Activated CD4-positive, alpha-beta T cell treated with anti-CD3 and anti-CD28 coated beads, Interleukin-2, amount 50 U/mL, for 4 hours (primary cell): ENCODE results near the gene ZNF451.
"Not testable (repeated sequence)": the region's sequence is repeated elsewhere in the genome, so short reads cannot be mapped to it uniquely, and the experiment has no call there.

Experiments used
- DNase-seq, 2 experiments: peaks; one replicate each; pipeline ENCODE4 v3.0.0-alpha.2; 2020

Gene ZNF451

GRCh38 chr6:57089687-57090457 lies at the start of gene ZNF451:
ZNF451 (plus strand) TSS chr6:57090188; CDS start chr6:57090254, 66 bp downstream.
- peak; percentile 95 to 97 for DNase-seq

GRCh38 chr6:57044061-57044460 lies 45.9 kb upstream of the ZNF451 start:
- not testable (repeated sequence) for DNase-seq

GRCh38 chr6:57044568-57044967 lies 45.4 kb upstream of the ZNF451 start:
- DNase-seq, result no peak

GRCh38 chr6:57046332-57047256 lies 43.4 kb upstream of the ZNF451 start, which contains the start of gene KIAA1586:
KIAA1586 (plus strand) TSS chr6:57046693; CDS start chr6:57046756, 63 bp downstream.
- peak; percentile 72 to 76 for DNase-seq

- DNase-seq, result not testable (repeated sequence)
Observed at GRCh38 chr6:57047257-57047585, 42.8 kb upstream of the ZNF451 start.

GRCh38 chr6:57047859-57048258 lies 42.1 kb upstream of the ZNF451 start:
- not testable (repeated sequence) for DNase-seq

- DNase-seq, result no peak
Observed at GRCh38 chr6:57048577-57048976, 41.4 kb upstream of the ZNF451 start.

- DNase-seq, result no peak
Observed at GRCh38 chr6:57063847-57064246, 26.1 kb upstream of the ZNF451 start.

- DNase-seq, result no peak
Observed at GRCh38 chr6:57064809-57065208, 25.2 kb upstream of the ZNF451 start.

- no peak for DNase-seq
Observed at GRCh38 chr6:57068061-57068460, 21.9 kb upstream of the ZNF451 start.

GRCh38 chr6:57069228-57069627 lies 20.8 kb upstream of the ZNF451 start:
- DNase-seq, result no peak

GRCh38 chr6:57069920-57070331 lies 20.1 kb upstream of the ZNF451 start:
- no peak for DNase-seq

GRCh38 chr6:57072108-57072507 lies 17.9 kb upstream of the ZNF451 start:
- no peak for DNase-seq

GRCh38 chr6:57074383-57074782 lies 15.6 kb upstream of the ZNF451 start:
- DNase-seq, result no peak

GRCh38 chr6:57075092-57075491 lies 14.9 kb upstream of the ZNF451 start:
- DNase-seq, result no peak

GRCh38 chr6:57078531-57079207 lies 11.3 kb upstream of the ZNF451 start:
- no peak for DNase-seq

GRCh38 chr6:57085471-57085870 lies 4.5 kb upstream of the ZNF451 start:
- DNase-seq, result no peak

GRCh38 chr6:57086843-57087242 lies 3.1 kb upstream of the ZNF451 start:
- DNase-seq, result no peak

- DNase-seq, result no peak
Observed at GRCh38 chr6:57087916-57088315, 2.1 kb upstream of the ZNF451 start.

GRCh38 chr6:57089265-57089664 lies 723 bp upstream of the ZNF451 start:
- DNase-seq, result no peak

- not testable (repeated sequence) for DNase-seq
Observed at GRCh38 chr6:57090458-57091067, 575 bp downstream of the ZNF451 start.

- DNase-seq, result not testable (repeated sequence)
Observed at GRCh38 chr6:57091375-57091774, 1.4 kb downstream of the ZNF451 start.

GRCh38 chr6:57094689-57095088 lies 4.7 kb downstream of the ZNF451 start:
- no peak for DNase-seq
